Astrocyte of the spinal cord (primary cell): ENCODE data around the gene STIM1.
A peak's percentile ranks its signal among the peaks of the same experiment; 100 is the strongest.
"Not testable (repeated sequence)": the region's sequence is repeated elsewhere in the genome, so short reads cannot be mapped to it uniquely, and the experiment has no call there.

Experiments used
- DNase-seq: peaks from one replicate; pipeline ENCODE4 v3.0.0; 2011; ENCODE audit warnings: low read depth, low spot score
- H3K4me3 ChIP-seq: 2 replicates; pipeline ENCODE4 v1.5.1; 2011; ENCODE audit warnings: low read depth, mild to moderate bottlenecking, low read length, moderate library complexity
- in situ Hi-C: cut with HindIII; loops from 2 replicates; pipeline ENCODE4 v1.10.0; 2017; ENCODE audit warnings: low sequenced_read_pairs
- TF ChIP-seq, protein P1 (sequence below): IDR thresholded peaks from 2 replicates; pipeline ENCODE4 v1.5.1; 2012; ENCODE audit warnings: low read depth, mild to moderate bottlenecking, low read length, inconsistent platforms

The STIM1 gene

GRCh38 chr11:4040461-4040860 is 185.0 kb downstream of the STIM1 start:
- in situ Hi-C loops = no loop called here
- DNase-seq = no peak
- no peak overlapping the region for H3K4me3 ChIP-seq
- TF ChIP-seq, protein P1, sequence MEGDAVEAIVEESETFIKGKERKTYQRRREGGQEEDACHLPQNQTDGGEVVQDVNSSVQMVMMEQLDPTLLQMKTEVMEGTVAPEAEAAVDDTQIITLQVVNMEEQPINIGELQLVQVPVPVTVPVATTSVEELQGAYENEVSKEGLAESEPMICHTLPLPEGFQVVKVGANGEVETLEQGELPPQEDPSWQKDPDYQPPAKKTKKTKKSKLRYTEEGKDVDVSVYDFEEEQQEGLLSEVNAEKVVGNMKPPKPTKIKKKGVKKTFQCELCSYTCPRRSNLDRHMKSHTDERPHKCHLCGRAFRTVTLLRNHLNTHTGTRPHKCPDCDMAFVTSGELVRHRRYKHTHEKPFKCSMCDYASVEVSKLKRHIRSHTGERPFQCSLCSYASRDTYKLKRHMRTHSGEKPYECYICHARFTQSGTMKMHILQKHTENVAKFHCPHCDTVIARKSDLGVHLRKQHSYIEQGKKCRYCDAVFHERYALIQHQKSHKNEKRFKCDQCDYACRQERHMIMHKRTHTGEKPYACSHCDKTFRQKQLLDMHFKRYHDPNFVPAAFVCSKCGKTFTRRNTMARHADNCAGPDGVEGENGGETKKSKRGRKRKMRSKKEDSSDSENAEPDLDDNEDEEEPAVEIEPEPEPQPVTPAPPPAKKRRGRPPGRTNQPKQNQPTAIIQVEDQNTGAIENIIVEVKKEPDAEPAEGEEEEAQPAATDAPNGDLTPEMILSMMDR = no peak

DNA sequence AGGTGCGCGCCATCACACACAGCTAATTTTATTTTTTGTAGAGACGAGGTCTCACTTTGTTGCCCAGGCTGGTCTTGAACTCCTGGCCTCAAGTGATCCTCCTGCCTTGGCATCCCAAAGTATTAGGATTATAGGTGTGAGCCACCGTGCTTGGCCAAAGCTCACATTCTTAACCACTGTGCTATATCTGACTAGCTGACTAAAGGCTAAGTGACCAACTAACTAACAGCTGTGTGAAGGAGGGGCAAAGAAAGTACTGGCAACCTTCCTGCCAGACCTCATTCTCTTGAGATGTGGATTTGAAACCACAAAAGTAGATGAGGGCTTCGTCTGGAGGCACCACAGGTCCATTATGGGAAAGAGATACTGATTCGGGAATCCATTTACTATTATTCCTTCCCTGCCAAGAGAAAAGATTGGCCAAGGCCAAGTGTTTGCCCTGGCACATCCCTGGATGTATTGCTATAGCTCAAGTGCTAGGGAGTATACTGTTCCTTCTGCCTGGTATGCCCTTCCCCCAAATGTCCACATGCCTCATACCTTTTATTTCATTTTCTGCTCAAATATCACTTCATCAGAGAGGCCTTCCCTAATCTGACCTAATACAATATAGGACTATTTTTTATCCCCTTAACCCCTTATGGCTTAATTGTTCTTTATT is 186.4 kb downstream of the STIM1 start:
- TF ChIP-seq, protein P1 = no peak
- DNase-seq = peak; percentile 52
- in situ Hi-C loops = no loop called here
- no peak overlapping the region for H3K4me3 ChIP-seq

GRCh38 chr11:4044976-4045646 is 189.6 kb downstream of the STIM1 start:
- TF ChIP-seq, protein P1 = no peak
- in situ Hi-C loops = no loop called here
- H3K4me3 ChIP-seq = no peak overlapping the region
- DNase-seq = no peak

DNA sequence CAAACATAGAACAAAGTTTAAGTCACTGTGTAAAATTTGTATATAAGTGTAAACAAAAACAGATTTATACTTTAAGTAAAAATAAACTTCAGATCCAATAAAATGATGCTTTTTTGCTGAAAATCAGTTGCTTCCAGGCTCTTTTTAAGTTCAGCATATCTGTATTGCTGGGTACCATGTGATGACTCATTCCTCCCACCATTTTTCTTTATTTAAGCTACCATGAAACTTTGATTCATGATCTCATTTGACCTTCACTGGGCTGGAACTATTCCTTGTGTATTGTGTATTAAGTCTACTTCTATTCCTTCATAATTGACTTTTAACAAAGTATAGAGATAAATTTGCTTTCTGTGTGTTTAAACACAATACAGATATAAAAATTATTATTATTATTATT is 192.9 kb downstream of the STIM1 start:
- in situ Hi-C loops = no loop called here
- H3K4me3 ChIP-seq = no peak overlapping the region
- TF ChIP-seq, protein P1 = no peak
- DNase-seq = peak; percentile 46

DNA sequence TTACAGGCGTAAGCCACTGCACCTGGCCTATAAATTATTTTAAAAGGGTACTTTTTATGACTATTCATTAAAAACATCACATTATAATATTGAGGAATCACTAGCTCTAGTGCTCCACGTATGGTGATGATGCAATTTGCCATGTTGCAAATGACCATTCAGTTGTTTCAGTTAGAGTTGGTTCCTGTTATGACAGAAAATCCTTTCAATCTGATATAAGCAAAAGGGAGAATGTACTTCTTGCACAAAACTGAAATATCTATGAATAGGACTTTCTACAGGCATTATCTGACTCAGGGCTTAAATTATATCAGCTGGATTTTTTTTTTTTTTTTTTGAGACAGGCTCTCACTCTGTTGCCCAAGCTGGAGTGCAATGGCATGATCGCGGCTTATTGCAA is 193.5 kb downstream of the STIM1 start:
- TF ChIP-seq, protein P1 = no peak
- DNase-seq = no peak
- H3K4me3 ChIP-seq = no peak overlapping the region
- in situ Hi-C loops = no loop called here

DNA sequence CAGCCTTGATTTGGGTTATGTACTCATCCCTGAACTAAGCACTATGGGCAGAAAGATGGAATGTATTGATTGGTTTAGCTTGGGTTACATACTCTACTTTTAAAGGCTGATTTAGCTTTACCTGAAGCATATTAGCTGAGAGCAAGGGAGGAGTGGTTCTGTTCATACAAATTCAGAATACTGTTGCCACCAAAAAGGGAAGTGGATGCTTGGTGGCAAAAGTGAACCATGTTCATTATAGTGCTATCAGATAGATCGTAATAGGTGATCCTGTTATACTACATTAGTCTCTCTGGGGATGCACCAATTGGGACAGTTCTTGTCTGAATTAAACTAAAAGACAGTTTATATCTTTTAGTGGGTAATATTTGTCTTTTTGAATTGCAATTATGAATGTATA is 194.7 kb downstream of the STIM1 start:
- TF ChIP-seq, protein P1 = no peak
- in situ Hi-C loops = no loop called here
- no peak overlapping the region for H3K4me3 ChIP-seq
- DNase-seq = no peak

DNA sequence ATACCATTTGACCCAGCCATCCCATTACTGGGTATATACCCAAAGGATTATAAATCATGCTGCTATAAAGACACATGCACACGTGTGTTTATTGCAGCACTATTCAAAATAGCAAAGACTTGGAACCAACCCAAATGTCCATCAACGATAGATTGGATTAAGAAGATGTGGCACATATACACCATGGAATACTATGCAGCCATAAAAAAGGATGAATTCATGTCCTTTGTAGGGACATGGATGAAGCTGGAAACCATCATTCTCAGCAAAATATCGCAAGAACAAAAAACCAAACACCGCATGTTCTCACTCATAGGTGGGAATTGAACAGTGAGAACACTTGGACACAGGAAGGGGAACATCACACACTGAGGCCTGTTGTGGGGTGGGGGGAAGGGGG is 197.7 kb downstream of the STIM1 start:
- DNase-seq, in situ Hi-C loops, H3K4me3 ChIP-seq: not testable (repeated sequence)
